Calu3 (cell line): Measurements from ENCODE around the gene PLK4. TPM values are rescaled to one million over a fixed set of nuclear protein-coding genes. Genes with fewer than 3 reads are reported as not detected.
A peak's percentile ranks its signal among the peaks of the same experiment; 100 is the strongest.

Experiments
- BruUV-seq: library from RNA; stranded (reverse); fragments of 400-500 nt; replicated peaks from 2 replicates; lab custom pipeline; 2021; lab: Mats Ljungman, UMichigan
- CTCF ChIA-PET: fragments of 300-600 bp; sonication (Branson Sonifier 250); formaldehyde crosslinking; loops from one replicate; lab custom pipeline; 2022; ENCODE audit warnings: antibody characterized with exemption; lab: Charles Lee
- DNase-seq: peaks from one replicate; pipeline ENCODE4 v3.0.0; 2022
- H3K27ac Mint-ChIP-seq: one replicate; pipeline ENCODE4 v1.8.0; 2022; ENCODE audit warnings: mixed read lengths; ENCODE audit not compliant: unreplicated experiment
- H3K27me3 Mint-ChIP-seq: one replicate; pipeline ENCODE4 v1.8.0; 2022; ENCODE audit warnings: mixed read lengths; ENCODE audit not compliant: unreplicated experiment
- H3K36me3 Mint-ChIP-seq: one replicate; pipeline ENCODE4 v1.8.0; 2022; ENCODE audit warnings: mild to moderate bottlenecking, moderate library complexity, mixed read lengths; ENCODE audit not compliant: insufficient read depth, unreplicated experiment
- H3K4me1 Mint-ChIP-seq: one replicate; pipeline ENCODE4 v1.8.0; 2022; ENCODE audit warnings: mild to moderate bottlenecking, low read depth, mixed read lengths; ENCODE audit not compliant: unreplicated experiment
- H3K4me3 Mint-ChIP-seq: one replicate; pipeline ENCODE4 v1.8.0; 2022; ENCODE audit warnings: mild to moderate bottlenecking, low read depth, moderate library complexity, mixed read lengths; ENCODE audit not compliant: unreplicated experiment
- H3K9me3 Mint-ChIP-seq: one replicate; pipeline ENCODE4 v1.8.0; 2022; ENCODE audit warnings: low read depth, mixed read lengths; ENCODE audit not compliant: unreplicated experiment
- intact Hi-C: fragments of 100-400 bp; cut with micrococcal nuclease; formaldehyde crosslinking; loops from one replicate; pipeline ENCODE4 v1.10.0; 2022; ENCODE audit not compliant: unreplicated experiment
- total RNA-seq: library from RNA; stranded (reverse); gene quantifications from 2 replicates; pipeline ENCODE4 v1.2.3, GENCODE V29; 2022
- TF ChIP-seq, protein P1 (sequence below): fragments of 200-600 bp; IDR thresholded peaks from one replicate; pipeline ENCODE4 v1.8.0; 2022; ENCODE audit warnings: antibody characterized with exemption; ENCODE audit not compliant: unreplicated experiment

Gene PLK4
- total RNA-seq, 1 experiment from 2014 or later: 22.3 TPM

DNA sequence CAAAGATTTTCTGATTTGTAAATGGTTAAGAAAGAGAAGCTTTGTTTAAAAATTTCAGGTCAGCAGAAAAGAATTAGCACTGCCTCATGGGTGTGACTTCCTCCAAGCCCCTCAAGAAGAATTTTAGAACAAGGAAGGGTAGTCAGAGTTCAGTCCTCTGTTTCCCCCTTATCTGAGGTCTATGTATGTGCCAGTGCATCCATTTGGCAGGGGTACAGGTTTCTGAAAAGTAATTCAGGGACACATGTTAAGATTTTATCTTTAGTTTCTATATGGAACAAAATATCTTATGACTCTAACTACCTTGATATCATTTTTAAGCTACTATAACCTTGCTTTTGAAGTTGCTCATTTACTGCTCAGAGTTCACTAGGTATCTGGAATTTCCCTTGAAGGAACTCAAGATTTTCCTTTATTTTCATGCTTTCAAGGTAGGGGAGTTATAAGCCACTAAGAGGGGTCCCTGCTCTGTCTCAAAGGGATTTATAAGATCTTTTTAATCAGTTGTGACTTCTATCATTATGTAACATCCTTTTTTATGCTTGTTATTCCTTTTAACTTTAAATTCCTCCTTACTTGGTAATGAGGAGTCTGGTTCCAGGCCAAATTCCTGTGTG, 24.4 kb upstream of the PLK4 start:
- intact Hi-C loops: no loop called here
- no peak for DNase-seq
- H3K36me3 Mint-ChIP-seq: no peaks in the 10 kb centered on the region
- CTCF ChIA-PET: no interaction called here
- BruUV-seq: no TSS peak
- no peak overlapping the region for H3K4me3 Mint-ChIP-seq
- H3K27ac Mint-ChIP-seq: peak overlapping the region; percentile 64
- no peaks in the 10 kb centered on the region for H3K4me1 Mint-ChIP-seq
- TF ChIP-seq, protein P1, sequence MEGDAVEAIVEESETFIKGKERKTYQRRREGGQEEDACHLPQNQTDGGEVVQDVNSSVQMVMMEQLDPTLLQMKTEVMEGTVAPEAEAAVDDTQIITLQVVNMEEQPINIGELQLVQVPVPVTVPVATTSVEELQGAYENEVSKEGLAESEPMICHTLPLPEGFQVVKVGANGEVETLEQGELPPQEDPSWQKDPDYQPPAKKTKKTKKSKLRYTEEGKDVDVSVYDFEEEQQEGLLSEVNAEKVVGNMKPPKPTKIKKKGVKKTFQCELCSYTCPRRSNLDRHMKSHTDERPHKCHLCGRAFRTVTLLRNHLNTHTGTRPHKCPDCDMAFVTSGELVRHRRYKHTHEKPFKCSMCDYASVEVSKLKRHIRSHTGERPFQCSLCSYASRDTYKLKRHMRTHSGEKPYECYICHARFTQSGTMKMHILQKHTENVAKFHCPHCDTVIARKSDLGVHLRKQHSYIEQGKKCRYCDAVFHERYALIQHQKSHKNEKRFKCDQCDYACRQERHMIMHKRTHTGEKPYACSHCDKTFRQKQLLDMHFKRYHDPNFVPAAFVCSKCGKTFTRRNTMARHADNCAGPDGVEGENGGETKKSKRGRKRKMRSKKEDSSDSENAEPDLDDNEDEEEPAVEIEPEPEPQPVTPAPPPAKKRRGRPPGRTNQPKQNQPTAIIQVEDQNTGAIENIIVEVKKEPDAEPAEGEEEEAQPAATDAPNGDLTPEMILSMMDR: no peak
- no peaks in the 10 kb centered on the region for H3K27me3 Mint-ChIP-seq
- H3K9me3 Mint-ChIP-seq: peaks cover 9% of the 10 kb centered on the region

- TF ChIP-seq, protein P1: no peak
- DNase-seq: peak; percentile 25
- Mint-ChIP-seq H3K27ac (peak overlapping the region; percentile 64), H3K4me3 (peak overlapping the region; percentile 55), H3K27me3 (no peaks in the 10 kb centered on the region), H3K4me1 (no peaks in the 10 kb centered on the region), H3K9me3 (peaks cover 9% of the 10 kb centered on the region), H3K36me3 (no peaks in the 10 kb centered on the region)
- CTCF ChIA-PET: no interaction called here
- intact Hi-C loops: no loop called here
- BruUV-seq: no TSS peak
Observed at GRCh38 chr4:127856813-127857447, 23.8 kb upstream of the PLK4 start.

DNA sequence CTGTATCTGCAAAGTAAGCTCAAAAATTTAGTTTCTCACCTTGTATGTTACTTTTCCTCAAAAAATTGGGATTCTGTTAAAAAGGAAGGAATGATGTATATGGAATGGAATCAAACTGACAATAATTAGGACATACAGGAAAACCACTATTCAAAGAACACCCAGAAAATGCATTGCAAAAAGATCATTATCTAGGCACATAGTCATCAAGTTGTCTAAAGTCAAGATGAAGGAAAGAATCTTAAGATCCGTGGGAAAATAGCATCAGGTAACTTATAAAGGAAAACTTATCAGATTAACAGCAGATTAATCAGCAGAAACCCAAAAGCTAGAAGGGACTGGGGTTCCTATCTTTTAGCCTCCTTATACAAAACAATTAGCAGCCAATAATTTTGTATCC, 23.1 kb upstream of the PLK4 start:
- no peaks in the 10 kb centered on the region for H3K4me1 Mint-ChIP-seq
- H3K27me3 Mint-ChIP-seq: no peaks in the 10 kb centered on the region
- intact Hi-C loops: no loop called here
- CTCF ChIA-PET: no interaction called here
- no peak overlapping the region for H3K4me3 Mint-ChIP-seq
- peak overlapping the region; percentile 64 for H3K27ac Mint-ChIP-seq
- H3K9me3 Mint-ChIP-seq: peaks cover 9% of the 10 kb centered on the region
- no peak for DNase-seq
- H3K36me3 Mint-ChIP-seq: no peaks in the 10 kb centered on the region
- BruUV-seq: no TSS peak
- TF ChIP-seq, protein P1: no peak

GRCh38 chr4:127868196-127868595, 12.5 kb upstream of the PLK4 start:
- H3K27me3 Mint-ChIP-seq: no peaks in the 10 kb centered on the region
- H3K4me3 Mint-ChIP-seq: no peak overlapping the region
- no peaks in the 10 kb centered on the region for H3K9me3 Mint-ChIP-seq
- CTCF ChIA-PET: no interaction called here
- H3K4me1 Mint-ChIP-seq: peaks cover 9% of the 10 kb centered on the region
- no peak overlapping the region for H3K27ac Mint-ChIP-seq
- DNase-seq: no peak
- intact Hi-C loops: no loop called here
- H3K36me3 Mint-ChIP-seq: no peaks in the 10 kb centered on the region
- no TSS peak for BruUV-seq
- TF ChIP-seq, protein P1: no peak
